Activated CD4-positive, CD25-positive, alpha-beta regulatory T cell treated with anti-CD3 and anti-CD28 coated beads, Interleukin-2, amount 50 U/mL, for 72 hours (primary cell): ENCODE data around the gene TRABD2B.
A peak's percentile ranks its signal among the peaks of the same experiment; 100 is the strongest.

Source experiments
- DNase-seq: peaks from one replicate; pipeline ENCODE4 v3.0.0; 2021

The TRABD2B gene

GRCh38 chr1:47997289-47998200 lies at the start of gene TRABD2B:
TRABD2B (minus strand) TSS chr1:47997385.
- peak; percentile 75 for DNase-seq

- DNase-seq: no peak
Observed at GRCh38 chr1:48044311-48044710, 47.1 kb upstream of the TRABD2B start.

GRCh38 chr1:48043622-48044021 lies 46.4 kb upstream of the TRABD2B start:
- no peak for DNase-seq

- DNase-seq: no peak
Observed at GRCh38 chr1:48040154-48040553, 43.0 kb upstream of the TRABD2B start.

GRCh38 chr1:48039088-48040054 lies 42.2 kb upstream of the TRABD2B start:
- no peak for DNase-seq

GRCh38 chr1:48038270-48038767 lies 41.1 kb upstream of the TRABD2B start:
- DNase-seq: no peak

GRCh38 chr1:48036710-48037355 lies 39.6 kb upstream of the TRABD2B start:
- DNase-seq: no peak

GRCh38 chr1:48035371-48036141 lies 38.4 kb upstream of the TRABD2B start:
- no peak for DNase-seq

GRCh38 chr1:48033495-48034045 lies 36.4 kb upstream of the TRABD2B start:
- no peak for DNase-seq

GRCh38 chr1:48031676-48032075 lies 34.5 kb upstream of the TRABD2B start:
- DNase-seq: no peak

GRCh38 chr1:48030696-48031365 lies 33.6 kb upstream of the TRABD2B start:
- no peak for DNase-seq

- DNase-seq: no peak
Observed at GRCh38 chr1:48030211-48030610, 33.0 kb upstream of the TRABD2B start.

GRCh38 chr1:48028218-48029069 lies 31.3 kb upstream of the TRABD2B start:
- no peak for DNase-seq

- DNase-seq: no peak
Observed at GRCh38 chr1:48027533-48027835, 30.3 kb upstream of the TRABD2B start.

- no peak for DNase-seq
Observed at GRCh38 chr1:48026701-48027532, 29.7 kb upstream of the TRABD2B start.

GRCh38 chr1:48026275-48026674 lies 29.1 kb upstream of the TRABD2B start:
- DNase-seq: no peak

- DNase-seq: no peak
Observed at GRCh38 chr1:48025076-48025475, 27.9 kb upstream of the TRABD2B start.

- DNase-seq: no peak
Observed at GRCh38 chr1:48023488-48023887, 26.3 kb upstream of the TRABD2B start.

- DNase-seq: no peak
Observed at GRCh38 chr1:48022306-48022705, 25.1 kb upstream of the TRABD2B start.
